SH-SY5Y (cell line): ENCODE data around the gene ZNF135.

Source experiments
- GATA2 ChIP-seq: IDR thresholded peaks from 2 replicates; pipeline ENCODE4 v1.6.1; 2011; ENCODE audit warnings: mild to moderate bottlenecking, low read depth, low read length
- GATA3 ChIP-seq: IDR thresholded peaks from 2 replicates; pipeline ENCODE4 v1.6.1; 2011; ENCODE audit warnings: low read depth, mild to moderate bottlenecking, low read length, moderate library complexity

DNA sequence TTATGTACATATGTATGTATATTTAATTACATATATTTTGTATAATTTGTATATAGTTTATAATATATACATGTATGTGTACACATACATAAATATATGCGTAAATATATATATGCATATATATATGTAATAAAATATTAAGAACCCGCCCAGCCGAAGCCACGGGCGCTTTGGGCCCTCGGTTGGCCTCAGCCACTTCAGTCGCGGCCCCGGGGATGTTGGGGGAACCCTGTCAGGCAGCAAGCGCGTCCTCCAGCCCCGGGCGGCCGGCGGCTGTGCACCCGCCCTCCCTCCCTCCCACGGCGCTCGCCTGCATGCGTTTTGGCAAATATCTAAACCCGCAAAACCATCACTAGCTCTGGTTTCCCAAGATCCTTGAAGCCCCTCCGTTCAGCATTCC, 48.6 kb upstream of the ZNF135 start:
- TF ChIP-seq GATA2 (no peak), GATA3 (no peak)
